Measurements from ENCODE around the gene CEACAM8.
"Not testable (repeated sequence)": the region's sequence is repeated elsewhere in the genome, so short reads cannot be mapped to it uniquely, and the experiment has no call there.

CEACAM8 gene

GRCh38 chr19:42567567-42567966, 27.2 kb downstream of the CEACAM8 start:
- no peaks in the 10 kb centered on the region for H3K36me3 ChIP-seq (ENCODE audit: control insufficient read depth, insufficient read depth, low read length)
- no peaks in the 10 kb centered on the region for H3K27me3 ChIP-seq (ENCODE audit: control insufficient read depth, insufficient read depth, low read length)
- H3K9ac ChIP-seq (ENCODE audit: low read length): no peak overlapping the region
- no peak overlapping the region for H3K27ac ChIP-seq (ENCODE audit: low read depth, low read length)
- no peak overlapping the region for H3K4me3 ChIP-seq (ENCODE audit: low read length)
- no peaks in the 10 kb centered on the region for H3K4me1 ChIP-seq (ENCODE audit: control insufficient read depth, insufficient read depth, low read length)

- H3K27ac ChIP-seq (ENCODE audit: low read depth, low read length): no peak overlapping the region
- no peaks in the 10 kb centered on the region for H3K36me3 ChIP-seq (ENCODE audit: control insufficient read depth, insufficient read depth, low read length)
- no peaks in the 10 kb centered on the region for H3K27me3 ChIP-seq (ENCODE audit: control insufficient read depth, insufficient read depth, low read length)
- H3K4me3 ChIP-seq (ENCODE audit: low read length): no peak overlapping the region
- H3K9ac ChIP-seq (ENCODE audit: low read length): no peak overlapping the region
- no peaks in the 10 kb centered on the region for H3K4me1 ChIP-seq (ENCODE audit: control insufficient read depth, insufficient read depth, low read length)
These were observed 31.1 kb downstream of the CEACAM8 start for GRCh38 chr19:42563352-42564210.

GRCh38 chr19:42561512-42561911, 33.2 kb downstream of the CEACAM8 start:
- Histone ChIP-seq H3K4me1 (ENCODE audit: control insufficient read depth, insufficient read depth, low read length) (no peaks in the 10 kb centered on the region), H3K36me3 (ENCODE audit: control insufficient read depth, insufficient read depth, low read length) (no peaks in the 10 kb centered on the region), H3K27me3 (ENCODE audit: control insufficient read depth, insufficient read depth, low read length) (no peaks in the 10 kb centered on the region), H3K27ac (ENCODE audit: low read depth, low read length) (no peak overlapping the region), H3K4me3 (ENCODE audit: low read length) (no peak overlapping the region), H3K9ac (ENCODE audit: low read length) (no peak overlapping the region)

GRCh38 chr19:42560731-42561130, 34.0 kb downstream of the CEACAM8 start:
- no peak overlapping the region for H3K27ac ChIP-seq (ENCODE audit: low read depth, low read length)
- H3K4me1 ChIP-seq (ENCODE audit: control insufficient read depth, insufficient read depth, low read length): no peaks in the 10 kb centered on the region
- H3K27me3 ChIP-seq (ENCODE audit: control insufficient read depth, insufficient read depth, low read length): no peaks in the 10 kb centered on the region
- no peak overlapping the region for H3K9ac ChIP-seq (ENCODE audit: low read length)
- H3K4me3 ChIP-seq (ENCODE audit: low read length): no peak overlapping the region
- no peaks in the 10 kb centered on the region for H3K36me3 ChIP-seq (ENCODE audit: control insufficient read depth, insufficient read depth, low read length)

- no peaks in the 10 kb centered on the region for H3K27me3 ChIP-seq (ENCODE audit: control insufficient read depth, insufficient read depth, low read length)
These were observed 36.1 kb downstream of the CEACAM8 start for GRCh38 chr19:42558450-42559150.

GRCh38 chr19:42557386-42557871, 37.3 kb downstream of the CEACAM8 start:
- not testable (repeated sequence) for H3K9ac ChIP-seq (ENCODE audit: low read length); H3K4me1 ChIP-seq (ENCODE audit: control insufficient read depth, insufficient read depth, low read length); H3K27ac ChIP-seq (ENCODE audit: low read depth, low read length); H3K36me3 ChIP-seq (ENCODE audit: control insufficient read depth, insufficient read depth, low read length); H3K4me3 ChIP-seq (ENCODE audit: low read length); H3K27me3 ChIP-seq (ENCODE audit: control insufficient read depth, insufficient read depth, low read length)

More at GRCh38 chr19:42558450-42559150, 36.1 kb downstream of the CEACAM8 start:
- Histone ChIP-seq H3K27ac (ENCODE audit: low read depth, low read length) (no peak overlapping the region), H3K4me3 (ENCODE audit: low read length) (no peak overlapping the region), H3K4me1 (ENCODE audit: control insufficient read depth, insufficient read depth, low read length) (no peaks in the 10 kb centered on the region), H3K36me3 (ENCODE audit: control insufficient read depth, insufficient read depth, low read length) (no peaks in the 10 kb centered on the region), H3K9ac (ENCODE audit: low read length) (no peak overlapping the region)

- H3K36me3 ChIP-seq (ENCODE audit: control insufficient read depth, insufficient read depth, low read length): no peaks in the 10 kb centered on the region
- H3K4me1 ChIP-seq (ENCODE audit: control insufficient read depth, insufficient read depth, low read length): no peaks in the 10 kb centered on the region
- H3K27ac ChIP-seq (ENCODE audit: low read depth, low read length): no peak overlapping the region
- H3K9ac ChIP-seq (ENCODE audit: low read length): no peak overlapping the region
- H3K4me3 ChIP-seq (ENCODE audit: low read length): no peak overlapping the region
- no peaks in the 10 kb centered on the region for H3K27me3 ChIP-seq (ENCODE audit: control insufficient read depth, insufficient read depth, low read length)
These were observed 38.9 kb downstream of the CEACAM8 start for GRCh38 chr19:42555801-42556200.

- Histone ChIP-seq H3K27ac (ENCODE audit: low read depth, low read length) (no peak overlapping the region), H3K27me3 (ENCODE audit: control insufficient read depth, insufficient read depth, low read length) (no peaks in the 10 kb centered on the region), H3K4me3 (ENCODE audit: low read length) (no peak overlapping the region), H3K4me1 (ENCODE audit: control insufficient read depth, insufficient read depth, low read length) (no peaks in the 10 kb centered on the region), H3K36me3 (ENCODE audit: control insufficient read depth, insufficient read depth, low read length) (no peaks in the 10 kb centered on the region), H3K9ac (ENCODE audit: low read length) (no peak overlapping the region)
These were observed 39.4 kb downstream of the CEACAM8 start for GRCh38 chr19:42555317-42555716.

GRCh38 chr19:42554046-42554575, 40.6 kb downstream of the CEACAM8 start:
- Histone ChIP-seq H3K4me3 (ENCODE audit: low read length) (no peak overlapping the region), H3K4me1 (ENCODE audit: control insufficient read depth, insufficient read depth, low read length) (no peaks in the 10 kb centered on the region), H3K27ac (ENCODE audit: low read depth, low read length) (no peak overlapping the region), H3K9ac (ENCODE audit: low read length) (no peak overlapping the region), H3K36me3 (ENCODE audit: control insufficient read depth, insufficient read depth, low read length) (no peaks in the 10 kb centered on the region), H3K27me3 (ENCODE audit: control insufficient read depth, insufficient read depth, low read length) (no peaks in the 10 kb centered on the region)

GRCh38 chr19:42553292-42554045, 41.3 kb downstream of the CEACAM8 start:
- no peaks in the 10 kb centered on the region for H3K4me1 ChIP-seq (ENCODE audit: control insufficient read depth, insufficient read depth, low read length)
- H3K9ac ChIP-seq (ENCODE audit: low read length): no peak overlapping the region
- H3K4me3 ChIP-seq (ENCODE audit: low read length): no peak overlapping the region
- no peaks in the 10 kb centered on the region for H3K27me3 ChIP-seq (ENCODE audit: control insufficient read depth, insufficient read depth, low read length)
- no peak overlapping the region for H3K27ac ChIP-seq (ENCODE audit: low read depth, low read length)
- H3K36me3 ChIP-seq (ENCODE audit: control insufficient read depth, insufficient read depth, low read length): no peaks in the 10 kb centered on the region

GRCh38 chr19:42552086-42553065, 42.3 kb downstream of the CEACAM8 start:
- Histone ChIP-seq H3K36me3 (ENCODE audit: control insufficient read depth, insufficient read depth, low read length) (no peaks in the 10 kb centered on the region), H3K9ac (ENCODE audit: low read length) (no peak overlapping the region), H3K27me3 (ENCODE audit: control insufficient read depth, insufficient read depth, low read length) (no peaks in the 10 kb centered on the region), H3K4me3 (ENCODE audit: low read length) (no peak overlapping the region), H3K27ac (ENCODE audit: low read depth, low read length) (no peak overlapping the region), H3K4me1 (ENCODE audit: control insufficient read depth, insufficient read depth, low read length) (no peaks in the 10 kb centered on the region)

Measured in rectal smooth muscle tissue (tissue), 1 donor.